GM21367 (cell line): Measurements from ENCODE around the gene HNRNPDL.
"Not testable (repeated sequence)": the region's sequence is repeated elsewhere in the genome, so short reads cannot be mapped to it uniquely, and the experiment has no call there.

Experiments used
- ATAC-seq: cut with Tn5 transposase; IDR thresholded peaks from one replicate; pipeline ENCODE4 v1.9.1; 2021; ENCODE audit not compliant: unreplicated experiment

Gene HNRNPDL

GRCh38 chr4:82430193-82430963, at the start of gene HNRNPDL, which contains the start of gene ENOPH1:
Gene HNRNPDL (minus strand): TSS chr4:82430462. CDS start chr4:82429690, 772 bp downstream.
Gene ENOPH1 (plus strand): TSS chr4:82430590. CDS start chr4:82430830, 240 bp downstream.
- peak; percentile 67 for ATAC-seq

GRCh38 chr4:82479562-82479961, 49.3 kb upstream of the HNRNPDL start:
- ATAC-seq = no peak

GRCh38 chr4:82477469-82477868, 47.2 kb upstream of the HNRNPDL start:
- not testable (repeated sequence) for ATAC-seq

- not testable (repeated sequence) for ATAC-seq
Measured at GRCh38 chr4:82475931-82476330, 45.7 kb upstream of the HNRNPDL start.

GRCh38 chr4:82473621-82474164, 43.4 kb upstream of the HNRNPDL start:
- ATAC-seq = no peak

GRCh38 chr4:82473080-82473479, 42.8 kb upstream of the HNRNPDL start:
- not testable (repeated sequence) for ATAC-seq

GRCh38 chr4:82469791-82470345, 39.6 kb upstream of the HNRNPDL start:
- no peak for ATAC-seq

- ATAC-seq = no peak
Measured at GRCh38 chr4:82467471-82467870, 37.2 kb upstream of the HNRNPDL start.

GRCh38 chr4:82463221-82463620, 33.0 kb upstream of the HNRNPDL start:
- no peak for ATAC-seq

- ATAC-seq = peak; percentile 44
Measured at GRCh38 chr4:82462415-82462831, 32.2 kb upstream of the HNRNPDL start.

GRCh38 chr4:82461710-82462109, 31.4 kb upstream of the HNRNPDL start:
- no peak for ATAC-seq

GRCh38 chr4:82458729-82459128, 28.5 kb upstream of the HNRNPDL start:
- no peak for ATAC-seq

GRCh38 chr4:82457266-82457665, 27.0 kb upstream of the HNRNPDL start:
- no peak for ATAC-seq

GRCh38 chr4:82452026-82452425, 21.8 kb upstream of the HNRNPDL start:
- no peak for ATAC-seq

GRCh38 chr4:82450966-82451755, 20.9 kb upstream of the HNRNPDL start:
- no peak for ATAC-seq

- no peak for ATAC-seq
Measured at GRCh38 chr4:82447886-82448285, 17.6 kb upstream of the HNRNPDL start.

- ATAC-seq = no peak
Measured at GRCh38 chr4:82439088-82439487, 8.8 kb upstream of the HNRNPDL start.

- ATAC-seq = no peak
Measured at GRCh38 chr4:82437285-82438005, 7.2 kb upstream of the HNRNPDL start.

GRCh38 chr4:82436780-82437179, 6.5 kb upstream of the HNRNPDL start:
- ATAC-seq = no peak

- no peak for ATAC-seq
Measured at GRCh38 chr4:82436130-82436529, 5.9 kb upstream of the HNRNPDL start.

GRCh38 chr4:82434949-82435348, 4.7 kb upstream of the HNRNPDL start:
- no peak for ATAC-seq
